DOHH2 (cell line): ENCODE results near the gene ASPN.

Experiments
- H3F3A ChIP-seq: fragments of 200-600 bp; sonication (generic), shearing (Covaris generic); 2 replicates; pipeline ENCODE4 v1.6.0; 2016; ENCODE audit warnings: antibody characterized with exemption, mild to moderate bottlenecking; ENCODE audit not compliant: control insufficient read depth, insufficient read depth
- H3K27ac ChIP-seq: fragments of 200-600 bp; sonication (generic); 2 replicates; pipeline ENCODE4 v1.5.1; 2014; ENCODE audit warnings: low read depth, mild to moderate bottlenecking, low read length, moderate library complexity
- H3K27me3 ChIP-seq: fragments of 200-600 bp; sonication (generic); 2 replicates; pipeline ENCODE4 v1.6.1; 2014; ENCODE audit warnings: mild to moderate bottlenecking, low read length, mixed read lengths; ENCODE audit not compliant: control insufficient read depth
- H3K36me3 ChIP-seq: fragments of 200-600 bp; sonication (generic); 2 replicates; pipeline ENCODE4 v1.6.1; 2014; ENCODE audit warnings: mild to moderate bottlenecking, low read length, moderate library complexity, mixed read lengths; ENCODE audit not compliant: control insufficient read depth
- H3K4me1 ChIP-seq: fragments of 200-600 bp; sonication (generic); 2 replicates; pipeline ENCODE4 v1.6.1; 2014; ENCODE audit warnings: mild to moderate bottlenecking, low read length, mixed read lengths; ENCODE audit not compliant: control insufficient read depth
- H3K4me2 ChIP-seq: fragments of 200-600 bp; sonication (generic); 2 replicates; pipeline ENCODE4 v1.6.0; 2014; ENCODE audit warnings: mild to moderate bottlenecking, low read length, moderate library complexity
- H3K4me3 ChIP-seq: fragments of 200-600 bp; sonication (generic); 2 replicates; pipeline ENCODE4 v1.5.1; 2014; ENCODE audit warnings: mild to moderate bottlenecking, low read length, mixed read lengths
- H3K79me2 ChIP-seq: fragments of 200-600 bp; sonication (generic); 2 replicates; pipeline ENCODE4 v1.6.1; 2014; ENCODE audit warnings: mild to moderate bottlenecking, low read length, mixed read lengths; ENCODE audit not compliant: control insufficient read depth
- H3K9me2 ChIP-seq: fragments of 200-600 bp; sonication (generic); replicated peaks from 2 replicates; pipeline ENCODE4 v1.6.1; 2014; ENCODE audit warnings: mild to moderate bottlenecking, low read length, mixed read lengths; ENCODE audit not compliant: control insufficient read depth
- H3K9me3 ChIP-seq: fragments of 200-600 bp; sonication (generic); 2 replicates; pipeline ENCODE4 v1.6.1; 2014; ENCODE audit warnings: antibody characterized with exemption, low read length, mixed read lengths; ENCODE audit not compliant: control insufficient read depth, insufficient read depth
- H4K20me1 ChIP-seq: fragments of 200-600 bp; sonication (generic); 2 replicates; pipeline ENCODE4 v1.6.0; 2014; ENCODE audit warnings: low read depth, mild to moderate bottlenecking, antibody characterized with exemption, low read length, moderate library complexity; ENCODE audit not compliant: control insufficient read depth, insufficient read depth
- CTCF ChIP-seq: fragments of 200-600 bp; sonication (generic); IDR thresholded peaks from one replicate; pipeline ENCODE4 v1.5.1; 2014; ENCODE audit warnings: antibody characterized with exemption, mild to moderate bottlenecking, low read depth, low read length; ENCODE audit not compliant: poor library complexity, severe bottlenecking
- EZH2phosphoT487 ChIP-seq: fragments of 200-600 bp; sonication (generic); IDR thresholded peaks from 2 replicates; pipeline ENCODE4 v1.6.1; 2017; ENCODE audit warnings: borderline replicate concordance, mild to moderate bottlenecking, antibody characterized with exemption, low read length, moderate library complexity, mixed read lengths

Gene ASPN

GRCh38 chr9:92467511-92467910 is 14.8 kb downstream of the ASPN start:
- H3K79me2 ChIP-seq, result no peaks in the 10 kb centered on the region
- H3K4me1 ChIP-seq, result no peaks in the 10 kb centered on the region
- no peaks in the 10 kb centered on the region for H3K27me3 ChIP-seq
- no peaks in the 10 kb centered on the region for H3K9me2 ChIP-seq
- no peak overlapping the region for H3K4me2 ChIP-seq
- H3K27ac ChIP-seq, result no peak overlapping the region
- H3K36me3 ChIP-seq, result no peaks in the 10 kb centered on the region
- TF ChIP-seq CTCF (no peak), EZH2phosphoT487 (no peak)
- no peak overlapping the region for H3K4me3 ChIP-seq
- no peaks in the 10 kb centered on the region for H3K9me3 ChIP-seq
- no peaks in the 10 kb centered on the region for H3F3A ChIP-seq
- H4K20me1 ChIP-seq, result no peaks in the 10 kb centered on the region

DNA sequence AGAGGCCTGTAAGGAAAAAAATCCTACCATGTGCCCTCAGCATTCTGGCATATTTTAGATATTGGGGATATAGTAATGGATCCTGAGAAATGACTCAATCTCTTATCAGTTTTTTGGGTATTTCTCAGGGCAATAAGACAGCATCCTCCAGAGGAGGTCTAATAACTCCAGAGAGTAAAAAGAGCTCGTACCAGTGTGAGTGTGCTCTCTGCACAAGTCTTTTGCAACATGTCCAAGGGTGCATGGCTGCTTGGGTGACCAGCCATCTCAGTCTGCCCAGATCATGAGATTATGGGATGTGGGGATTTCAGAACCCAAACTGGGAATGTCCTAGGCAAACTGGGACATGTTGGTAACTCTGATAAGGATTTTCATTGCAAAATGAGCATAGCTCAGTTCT is 15.3 kb downstream of the ASPN start:
- no peaks in the 10 kb centered on the region for H3F3A ChIP-seq
- no peak overlapping the region for H3K4me2 ChIP-seq
- no peak overlapping the region for H3K27ac ChIP-seq
- no peaks in the 10 kb centered on the region for H3K79me2 ChIP-seq
- no peaks in the 10 kb centered on the region for H3K4me1 ChIP-seq
- H4K20me1 ChIP-seq, result no peaks in the 10 kb centered on the region
- no peaks in the 10 kb centered on the region for H3K9me2 ChIP-seq
- no peaks in the 10 kb centered on the region for H3K36me3 ChIP-seq
- no peak overlapping the region for H3K4me3 ChIP-seq
- H3K27me3 ChIP-seq, result no peaks in the 10 kb centered on the region
- no peaks in the 10 kb centered on the region for H3K9me3 ChIP-seq
- TF ChIP-seq CTCF (no peak), EZH2phosphoT487 (no peak)

- no peaks in the 10 kb centered on the region for H3F3A ChIP-seq
- no peaks in the 10 kb centered on the region for H3K27me3 ChIP-seq
- no peaks in the 10 kb centered on the region for H3K4me1 ChIP-seq
- H3K4me3 ChIP-seq, result no peak overlapping the region
- no peaks in the 10 kb centered on the region for H4K20me1 ChIP-seq
- no peaks in the 10 kb centered on the region for H3K9me3 ChIP-seq
- TF ChIP-seq EZH2phosphoT487 (no peak), CTCF (no peak)
- H3K27ac ChIP-seq, result no peak overlapping the region
- H3K9me2 ChIP-seq, result no peaks in the 10 kb centered on the region
- no peak overlapping the region for H3K4me2 ChIP-seq
- no peaks in the 10 kb centered on the region for H3K36me3 ChIP-seq
- H3K79me2 ChIP-seq, result no peaks in the 10 kb centered on the region
These were observed 18.3 kb downstream of the ASPN start for GRCh38 chr9:92463984-92464383.

- no peaks in the 10 kb centered on the region for H3F3A ChIP-seq
- no peaks in the 10 kb centered on the region for H3K27me3 ChIP-seq
- no peaks in the 10 kb centered on the region for H4K20me1 ChIP-seq
- no peaks in the 10 kb centered on the region for H3K9me3 ChIP-seq
- H3K27ac ChIP-seq, result no peak overlapping the region
- no peak overlapping the region for H3K4me2 ChIP-seq
- no peak for TF ChIP-seq EZH2phosphoT487
- TF ChIP-seq CTCF, result no peak
- H3K79me2 ChIP-seq, result no peaks in the 10 kb centered on the region
- no peaks in the 10 kb centered on the region for H3K9me2 ChIP-seq
- no peak overlapping the region for H3K4me3 ChIP-seq
- no peaks in the 10 kb centered on the region for H3K36me3 ChIP-seq
- no peaks in the 10 kb centered on the region for H3K4me1 ChIP-seq
These were observed 18.9 kb downstream of the ASPN start for GRCh38 chr9:92463387-92463786.
